ENCODE results near the gene BATF3.
A peak's percentile ranks its signal among the peaks of the same experiment; 100 is the strongest.

BATF3 gene

GRCh38 chr1:212703991-212704564 lies 4.4 kb upstream of the BATF3 start:
- DNase-seq (ENCODE audit: low spot score), result no peak

GRCh38 chr1:212702672-212703071 lies 3.0 kb upstream of the BATF3 start:
- DNase-seq (ENCODE audit: low spot score), result no peak

- no peak for DNase-seq (ENCODE audit: low spot score)
Observed at GRCh38 chr1:212701910-212702309, 2.3 kb upstream of the BATF3 start.

DNA sequence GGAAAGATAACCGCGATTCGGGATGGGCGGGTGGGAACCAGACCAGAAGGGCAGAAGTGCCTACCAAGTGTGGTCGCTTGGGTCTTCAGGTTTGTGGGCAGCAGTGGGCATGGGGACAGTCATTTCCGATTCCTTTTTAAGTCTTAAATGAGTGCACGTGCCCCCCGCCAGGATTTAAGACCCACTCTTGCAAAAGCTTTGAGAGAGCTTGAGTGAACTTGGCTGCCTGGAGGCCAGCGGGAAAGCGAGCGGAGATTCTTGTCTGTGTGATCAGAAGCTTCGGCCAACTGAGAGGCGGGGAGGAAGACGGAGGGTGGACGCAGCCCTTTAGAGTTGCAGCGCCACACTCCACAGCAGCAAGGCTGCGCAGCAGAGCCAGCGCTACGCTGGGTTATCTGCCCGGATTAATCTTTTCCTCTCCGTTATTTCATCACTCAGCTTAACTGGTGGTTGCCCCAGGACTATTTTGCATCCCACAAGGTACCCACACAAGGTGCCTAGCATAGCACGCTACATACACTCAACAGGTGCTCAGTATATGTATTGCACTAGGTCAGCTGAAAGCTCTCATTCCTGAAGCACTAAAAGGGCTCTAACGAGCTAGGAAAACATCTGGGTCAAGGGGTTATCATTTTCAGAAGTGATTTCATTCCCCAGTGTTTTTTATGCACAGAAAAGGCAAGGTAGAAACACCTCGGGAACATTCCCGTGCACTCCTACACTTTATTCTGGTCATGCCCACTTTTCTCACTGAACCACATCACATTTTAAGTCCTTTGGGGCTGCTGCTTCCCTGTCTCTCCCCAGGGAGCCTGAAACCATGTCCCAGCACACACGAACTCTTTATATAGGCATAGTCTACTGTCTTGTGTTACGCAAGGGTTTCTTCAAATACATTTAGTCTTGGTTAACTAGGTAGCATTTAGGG lies 1.5 kb upstream of the BATF3 start:
- peak; percentile 77 for DNase-seq (ENCODE audit: low spot score)

GRCh38 chr1:212700223-212700891 lies 717 bp upstream of the BATF3 start:
- DNase-seq (ENCODE audit: low spot score), result peak; percentile 18

- peak; percentile 20 for DNase-seq (ENCODE audit: low spot score)
Observed at GRCh38 chr1:212699104-212699624, 476 bp downstream of the BATF3 start.

DNA sequence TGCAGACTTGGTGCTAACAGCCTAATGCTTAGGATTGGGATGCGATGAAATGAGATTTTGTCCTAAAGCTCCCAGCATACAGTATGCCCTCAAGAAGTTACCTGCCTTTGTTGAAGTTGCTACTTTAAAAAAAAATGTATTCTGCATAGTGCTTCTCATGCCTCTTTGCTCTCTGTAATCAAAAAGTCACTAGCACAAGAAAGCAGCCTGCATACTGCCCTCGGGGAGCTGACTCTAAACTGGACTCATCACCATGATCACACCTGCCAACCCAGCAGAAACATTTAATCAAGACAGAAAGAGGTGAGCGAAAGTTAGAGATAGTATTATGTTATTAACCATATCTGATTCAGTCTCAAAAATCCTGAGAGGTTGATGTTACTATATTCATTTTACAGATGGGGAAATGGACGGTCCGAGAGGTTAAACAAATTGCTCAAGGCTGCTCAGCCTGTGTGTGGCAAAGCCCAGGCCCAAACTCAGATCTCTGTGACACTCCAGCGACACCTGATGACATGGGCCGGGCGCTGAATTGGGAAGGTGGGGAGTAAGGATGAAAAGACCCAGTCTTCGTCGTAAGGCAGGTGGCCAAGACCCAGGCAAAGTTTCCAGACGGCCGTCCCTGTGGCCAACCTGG lies 1.1 kb downstream of the BATF3 start:
- DNase-seq (ENCODE audit: low spot score), result no peak

DNA sequence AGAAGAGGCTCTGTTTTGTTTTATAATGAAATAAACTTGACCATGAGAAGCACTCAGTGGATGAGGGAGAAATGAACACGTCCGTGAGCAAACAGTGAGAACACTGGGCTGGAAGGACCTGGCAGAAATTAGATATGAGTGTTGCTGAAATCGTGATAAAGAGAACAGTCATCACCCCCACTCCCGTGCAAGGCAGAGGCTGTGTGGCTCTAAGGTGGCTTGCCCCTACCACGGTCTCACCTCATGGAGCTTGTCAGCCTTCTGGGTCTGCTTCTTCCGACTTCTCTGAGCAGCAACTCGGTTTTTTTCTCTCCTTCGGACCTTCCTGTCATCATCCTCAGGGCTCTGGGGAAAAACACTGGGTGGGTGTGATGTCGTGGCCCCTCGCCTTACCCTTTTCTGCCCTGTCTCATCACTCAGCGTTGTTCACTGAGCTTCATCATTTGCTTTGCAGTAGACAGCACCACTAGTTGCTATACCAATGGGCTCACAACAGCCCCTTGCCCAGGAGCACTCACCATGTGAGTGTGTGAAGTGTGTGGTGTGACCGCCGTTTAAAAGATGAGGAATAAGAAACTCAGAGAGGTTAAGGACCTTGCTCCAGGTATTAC lies 2.8 kb downstream of the BATF3 start:
- no peak for DNase-seq (ENCODE audit: low spot score)

DNA sequence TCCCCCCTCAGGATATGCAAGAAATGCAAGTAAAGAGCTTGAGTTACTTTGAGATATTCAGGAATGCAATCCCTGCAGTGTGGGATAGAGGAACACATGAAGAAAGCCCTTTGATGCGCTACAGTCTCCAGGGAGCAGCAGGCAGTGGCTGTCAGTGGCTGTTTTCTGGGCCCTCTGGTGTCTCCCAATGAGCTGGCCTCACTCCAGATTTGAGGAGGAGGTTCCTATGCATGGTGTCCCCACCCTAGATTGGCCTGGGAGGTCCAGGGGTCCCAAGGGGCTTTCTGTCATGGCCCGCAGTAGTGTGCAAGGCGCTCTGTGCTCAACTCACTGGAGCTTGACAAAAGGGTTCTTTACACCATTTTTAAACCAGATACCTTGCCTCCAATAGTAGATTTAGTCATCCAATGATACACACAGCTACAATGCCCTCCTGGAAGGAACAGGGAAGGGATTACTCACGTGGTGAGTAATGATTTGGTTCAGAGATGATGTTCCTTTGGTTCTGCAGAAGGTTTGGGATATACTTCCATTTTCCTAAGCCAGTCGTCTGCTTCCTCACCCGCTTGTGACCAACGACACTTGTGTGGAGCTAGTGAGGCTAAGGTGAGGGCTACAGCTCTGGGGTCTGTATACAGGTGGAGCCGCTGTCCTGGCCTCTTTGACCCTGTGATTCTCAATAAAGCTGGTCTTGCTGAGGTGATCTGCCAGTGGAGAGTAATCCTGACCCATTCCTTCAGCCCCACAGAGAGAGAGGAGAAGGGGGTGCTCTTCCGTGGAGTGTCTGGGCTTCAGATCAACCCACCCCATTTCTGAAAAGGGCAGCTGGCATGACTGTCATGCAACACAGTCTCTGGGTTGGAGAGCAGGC lies 6.6 kb downstream of the BATF3 start:
- DNase-seq (ENCODE audit: low spot score), result no peak

GRCh38 chr1:212691561-212692071 lies 8.0 kb downstream of the BATF3 start:
- DNase-seq (ENCODE audit: low spot score), result no peak

- no peak for DNase-seq (ENCODE audit: low spot score)
Observed at GRCh38 chr1:212690816-212691403, 8.7 kb downstream of the BATF3 start.

GRCh38 chr1:212689758-212690529 lies 9.7 kb downstream of the BATF3 start:
- DNase-seq (ENCODE audit: low spot score), result no peak

GRCh38 chr1:212689196-212689725 lies 10.4 kb downstream of the BATF3 start:
- DNase-seq (ENCODE audit: low spot score), result no peak

DNA sequence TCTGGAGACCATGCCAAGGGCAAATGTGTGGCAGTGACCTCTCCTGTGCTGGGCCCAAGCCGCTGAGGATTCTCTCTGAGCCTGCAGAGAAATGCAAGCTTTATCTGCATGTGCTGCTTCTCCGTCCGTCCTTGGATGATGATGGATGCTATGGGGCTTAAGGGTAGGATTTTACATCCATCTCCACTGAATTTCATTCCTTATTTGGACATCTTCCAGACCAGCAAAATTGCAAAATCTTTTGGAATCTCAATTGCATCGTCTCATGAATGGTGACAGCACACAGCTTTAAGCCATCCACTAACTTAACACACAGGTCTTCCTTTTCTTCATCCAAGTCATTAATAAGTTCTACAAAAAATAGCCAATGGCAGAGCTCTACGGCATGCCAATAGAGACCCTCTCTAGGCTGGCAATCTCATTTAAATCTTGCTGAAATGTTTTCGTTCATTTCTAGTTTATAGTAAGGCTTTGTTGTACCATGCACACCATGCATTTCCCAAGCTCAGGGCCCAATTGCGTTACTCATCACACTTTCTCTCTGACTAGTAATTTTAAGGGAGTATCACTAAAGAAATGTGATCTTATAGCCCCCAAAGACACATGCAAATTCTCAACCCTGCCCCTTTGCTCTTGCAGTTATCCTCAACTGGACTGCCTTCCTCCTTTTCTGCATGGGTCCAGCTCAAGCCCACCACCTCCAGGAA lies 11.1 kb downstream of the BATF3 start:
- DNase-seq (ENCODE audit: low spot score), result no peak

GRCh38 chr1:212687811-212688210 lies 11.8 kb downstream of the BATF3 start:
- no peak for DNase-seq (ENCODE audit: low spot score)

GRCh38 chr1:212686591-212686990 lies 13.0 kb downstream of the BATF3 start:
- DNase-seq (ENCODE audit: low spot score), result no peak

DNA sequence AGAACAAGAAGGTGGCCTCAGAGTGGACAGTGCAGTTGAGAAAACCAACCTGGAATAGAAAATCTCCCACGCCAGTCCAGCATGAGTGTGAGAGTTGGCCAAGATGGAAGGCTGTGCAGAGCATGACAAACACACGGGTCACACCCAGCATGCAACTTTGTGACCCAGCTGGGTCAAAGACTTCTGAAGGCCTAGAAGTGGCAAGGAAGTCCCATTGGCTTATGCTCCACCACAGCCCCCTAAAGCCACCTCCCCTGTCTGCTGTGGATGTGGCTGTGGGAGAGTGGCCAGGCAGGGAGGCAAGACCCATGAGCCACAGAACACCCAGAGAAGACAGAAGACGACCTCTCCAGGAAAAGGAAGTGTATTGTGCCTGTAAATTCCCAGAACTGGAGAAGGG lies 13.6 kb downstream of the BATF3 start:
- no peak for DNase-seq (ENCODE audit: low spot score)

GRCh38 chr1:212685429-212685828 lies 14.2 kb downstream of the BATF3 start:
- DNase-seq (ENCODE audit: low spot score), result no peak
